Hepatocyte (in vitro differentiated cells): ENCODE measurements around the gene METAP1D. TPM values are rescaled to one million over a fixed set of nuclear protein-coding genes. Genes with fewer than 3 reads are reported as not detected.

Source experiments
- DNase-seq: peaks from one replicate; pipeline ENCODE4 v3.0.0-alpha.2; 2016; ENCODE audit warnings: low spot score
- H2AFZ ChIP-seq: fragments of 200-600 bp; sonication (generic); 2 replicates; pipeline ENCODE4 v1.6.0; 2016; ENCODE audit warnings: antibody characterized with exemption, mild to moderate bottlenecking
- H3K27ac ChIP-seq: fragments of 200-600 bp; sonication (generic); 2 replicates; pipeline ENCODE4 v1.5.1; 2016; ENCODE audit warnings: mild to moderate bottlenecking
- H3K27me3 ChIP-seq: fragments of 200-600 bp; sonication (generic); 2 replicates; pipeline ENCODE4 v1.6.1; 2016
- H3K36me3 ChIP-seq: fragments of 200-600 bp; sonication (generic); replicated peaks from 2 replicates; pipeline ENCODE4 v1.5.1; 2016; ENCODE audit warnings: low read depth; ENCODE audit not compliant: insufficient read depth
- H3K4me1 ChIP-seq: fragments of 200-600 bp; sonication (generic); 2 replicates; pipeline ENCODE4 v1.5.1; 2016; ENCODE audit warnings: mild to moderate bottlenecking, moderate library complexity; ENCODE audit not compliant: insufficient read depth
- H3K4me2 ChIP-seq: fragments of 200-600 bp; sonication (generic); 2 replicates; pipeline ENCODE4 v1.6.0; 2016
- H3K4me3 ChIP-seq: fragments of 200-600 bp; sonication (generic); 2 replicates; pipeline ENCODE4 v1.5.1; 2016; ENCODE audit warnings: mild to moderate bottlenecking
- H3K79me2 ChIP-seq: fragments of 200-600 bp; sonication (generic); 2 replicates; pipeline ENCODE4 v1.6.0; 2017; ENCODE audit warnings: mild to moderate bottlenecking
- H3K9me2 ChIP-seq: fragments of 200-600 bp; sonication (generic); replicated peaks from 2 replicates; pipeline ENCODE4 v1.6.0; 2017; ENCODE audit warnings: mild to moderate bottlenecking; ENCODE audit not compliant: insufficient read depth
- H3K9me3 ChIP-seq: fragments of 200-600 bp; sonication (generic); 2 replicates; pipeline ENCODE4 v1.5.1; 2016; ENCODE audit warnings: low read depth, mild to moderate bottlenecking
- H4K20me1 ChIP-seq: fragments of 200-600 bp; sonication (generic); 2 replicates; pipeline ENCODE4 v1.6.0; 2016; ENCODE audit warnings: mild to moderate bottlenecking; ENCODE audit not compliant: insufficient read depth, poor library complexity, severe bottlenecking
- CTCF ChIP-seq: fragments of 200-600 bp; sonication (generic); IDR thresholded peaks from 2 replicates; pipeline ENCODE4 v1.5.1; 2016; ENCODE audit warnings: antibody characterized with exemption, mild to moderate bottlenecking; ENCODE audit not compliant: poor library complexity
- EZH2 ChIP-seq: fragments of 200-600 bp; sonication (generic); IDR thresholded peaks from 2 replicates; pipeline ENCODE4 v1.6.1; 2016; ENCODE audit warnings: antibody characterized with exemption, mild to moderate bottlenecking, borderline replicate concordance
- EZH2phosphoT487 ChIP-seq: fragments of 200-600 bp; sonication (generic); IDR thresholded peaks from one replicate; pipeline ENCODE4 v1.6.1; 2018; ENCODE audit warnings: antibody characterized with exemption, mild to moderate bottlenecking, low read depth, moderate library complexity; ENCODE audit not compliant: unreplicated experiment, severe bottlenecking
- WGBS: methylation state at CpG from one replicate; pipeline ENCODE4 v1.1.6; 2016; ENCODE audit warnings: low lambda C conversion rate; ENCODE audit errors: missing lambda C conversion rate; 5-methylcytosine and 5-hydroxymethylcytosine counted together
- polyA plus RNA-seq: library from polyadenylated mRNA; unstranded; fragments of >200 nt; fragmentation: Nextera tagmentation; extraction: Ambion mirVana; gene quantifications from 2 replicates; pipeline ENCODE4 v1.2.1, GENCODE V29; 2016
- total RNA-seq: library from RNA; depleted of rRNA; stranded (reverse); fragments of >200 nt; gene quantifications from 2 replicates; pipeline ENCODE4 v1.2.3, GENCODE V29; 2014

The METAP1D gene
- total and polyA plus RNA-seq, 2 experiments from 2014 or later: 2.8 to 6.0 TPM

GRCh38 chr2:172062402-172063004 lies 62.8 kb downstream of the METAP1D start:
- H3K4me2 ChIP-seq: no peak overlapping the region
- H2AFZ ChIP-seq: no peak overlapping the region
- WGBS: 90% methylated on average over 1 of the region's 1 CpG
- no peaks in the 10 kb centered on the region for H3K36me3 ChIP-seq
- H4K20me1 ChIP-seq: no peaks in the 10 kb centered on the region
- no peak overlapping the region for H3K4me3 ChIP-seq
- TF ChIP-seq CTCF (no peak), EZH2 (no peak), EZH2phosphoT487 (no peak)
- H3K4me1 ChIP-seq: no peaks in the 10 kb centered on the region
- no peaks in the 10 kb centered on the region for H3K79me2 ChIP-seq
- no peaks in the 10 kb centered on the region for H3K27me3 ChIP-seq
- H3K9me2 ChIP-seq: no peaks in the 10 kb centered on the region
- no peak overlapping the region for H3K27ac ChIP-seq
- H3K9me3 ChIP-seq: no peaks in the 10 kb centered on the region
- no peak for DNase-seq

- no peak overlapping the region for H3K4me3 ChIP-seq
- no peaks in the 10 kb centered on the region for H3K36me3 ChIP-seq
- no peak overlapping the region for H3K27ac ChIP-seq
- H4K20me1 ChIP-seq: no peaks in the 10 kb centered on the region
- DNase-seq: no peak
- H3K9me3 ChIP-seq: no peaks in the 10 kb centered on the region
- no peaks in the 10 kb centered on the region for H3K9me2 ChIP-seq
- H3K4me2 ChIP-seq: no peak overlapping the region
- H2AFZ ChIP-seq: no peak overlapping the region
- H3K27me3 ChIP-seq: no peaks in the 10 kb centered on the region
- TF ChIP-seq EZH2 (no peak), EZH2phosphoT487 (no peak), CTCF (no peak)
- no peaks in the 10 kb centered on the region for H3K4me1 ChIP-seq
- no peaks in the 10 kb centered on the region for H3K79me2 ChIP-seq
- whole genome bisulfite sequencing: 85% methylated on average over 9 of the region's 9 CpGs
These were observed 63.7 kb downstream of the METAP1D start for GRCh38 chr2:172063446-172063845.

- Histone ChIP-seq H3K9me3 (no peaks in the 10 kb centered on the region), H3K4me1 (no peaks in the 10 kb centered on the region), H4K20me1 (no peaks in the 10 kb centered on the region), H3K4me3 (no peak overlapping the region), H3K27ac (no peak overlapping the region), H3K27me3 (no peaks in the 10 kb centered on the region), H3K79me2 (no peaks in the 10 kb centered on the region), H3K9me2 (no peaks in the 10 kb centered on the region), H3K4me2 (no peak overlapping the region), H3K36me3 (no peaks in the 10 kb centered on the region), H2AFZ (no peak overlapping the region)
- DNase-seq: no peak
- 93% methylated on average over 4 of the region's 4 CpGs for WGBS
- TF ChIP-seq CTCF (no peak), EZH2phosphoT487 (no peak), EZH2 (no peak)
These were observed 65.4 kb downstream of the METAP1D start for GRCh38 chr2:172065111-172065510.
